Retina (tissue), 1 donor: ENCODE measurements around the gene CLCN3.
"Not testable (repeated sequence)": the region's sequence is repeated elsewhere in the genome, so short reads cannot be mapped to it uniquely, and the experiment has no call there.

ENCODE experiments used
- DNase-seq: peaks from one replicate; pipeline ENCODE4 v3.0.0-alpha.2; 2016

Gene CLCN3

GRCh38 chr4:169658975-169659715 lies 38.8 kb downstream of the CLCN3 start:
- DNase-seq = no peak

GRCh38 chr4:169659716-169660670 lies 39.6 kb downstream of the CLCN3 start:
- DNase-seq = peak; percentile 84

GRCh38 chr4:169660929-169661328 lies 40.6 kb downstream of the CLCN3 start:
- DNase-seq = peak; percentile 3

- DNase-seq = no peak
Observed at GRCh38 chr4:169661761-169662160, 41.4 kb downstream of the CLCN3 start.

- no peak for DNase-seq
Observed at GRCh38 chr4:169662206-169662605, 41.8 kb downstream of the CLCN3 start.

- no peak for DNase-seq
Observed at GRCh38 chr4:169663402-169663801, 43.0 kb downstream of the CLCN3 start.

- peak; percentile 4 for DNase-seq
Observed at GRCh38 chr4:169663831-169664230, 43.5 kb downstream of the CLCN3 start.

- no peak for DNase-seq
Observed at GRCh38 chr4:169664615-169665014, 44.2 kb downstream of the CLCN3 start.

- no peak for DNase-seq
Observed at GRCh38 chr4:169665046-169665737, 44.8 kb downstream of the CLCN3 start.

GRCh38 chr4:169668069-169668721 lies 47.8 kb downstream of the CLCN3 start:
- no peak for DNase-seq

- no peak for DNase-seq
Observed at GRCh38 chr4:169675825-169676224, 55.4 kb downstream of the CLCN3 start.

GRCh38 chr4:169677150-169677748 lies 56.9 kb downstream of the CLCN3 start:
- no peak for DNase-seq

- DNase-seq = not testable (repeated sequence)
Observed at GRCh38 chr4:169678486-169678885, 58.1 kb downstream of the CLCN3 start.

GRCh38 chr4:169678951-169679591 lies 58.7 kb downstream of the CLCN3 start:
- not testable (repeated sequence) for DNase-seq

GRCh38 chr4:169682372-169683047 lies 62.1 kb downstream of the CLCN3 start:
- DNase-seq = no peak

- no peak for DNase-seq
Observed at GRCh38 chr4:169689681-169690080, 69.3 kb downstream of the CLCN3 start.

- DNase-seq = peak; percentile 1
Observed at GRCh38 chr4:169690787-169691186, 70.4 kb downstream of the CLCN3 start.

- no peak for DNase-seq
Observed at GRCh38 chr4:169698331-169698730, 78.0 kb downstream of the CLCN3 start.

GRCh38 chr4:169707958-169708643 lies 87.7 kb downstream of the CLCN3 start:
- no peak for DNase-seq

- DNase-seq = no peak
Observed at GRCh38 chr4:169715826-169716225, 95.4 kb downstream of the CLCN3 start.

- no peak for DNase-seq
Observed at GRCh38 chr4:169716677-169717076, 96.3 kb downstream of the CLCN3 start.
